ENCODE measurements around the gene SPTBN4.

Gene SPTBN4

GRCh38 chr19:40599902-40600569, 133.2 kb downstream of the SPTBN4 start:
- H3K27me3 ChIP-seq (ENCODE audit: control insufficient read depth in 1 of 2, insufficient read depth in 1 of 2, low read length in 2 of 2) = peaks cover 18 to 57% of the 10 kb centered on the region in 2 experiments
- H2BK120ac ChIP-seq (ENCODE audit: low read depth, low read length) = no peak overlapping the region
- H4K91ac ChIP-seq (ENCODE audit: low read length) = no peak overlapping the region
- peak overlapping the region in 1 of 2 experiments; percentile 11 for H3K18ac ChIP-seq (ENCODE audit: low read depth in 1 of 2, low read length in 2 of 2)
- no peak overlapping the region for H4K8ac ChIP-seq (ENCODE audit: low read length)
- H3K9me3 ChIP-seq (ENCODE audit: control insufficient read depth, low read length) = no peaks in the 10 kb centered on the region
- no peak overlapping the region for H2BK15ac ChIP-seq (ENCODE audit: low read depth, poor library complexity, severe bottlenecking)
- H3K4me2 ChIP-seq (ENCODE audit: low read length, poor library complexity, severe bottlenecking) = no peak overlapping the region
- H3K14ac ChIP-seq (ENCODE audit: low read length in 2 of 2) = no peak overlapping the region
- no peak overlapping the region for H3K4me3 ChIP-seq (ENCODE audit: insufficient read depth in 1 of 2, low read depth in 1 of 2, low read length in 2 of 2)
- H3K23ac ChIP-seq (ENCODE audit: low read length in 2 of 2) = no peak overlapping the region
- DNase-seq = no peak
- no peak overlapping the region for H3K27ac ChIP-seq (ENCODE audit: low read length, poor library complexity, severe bottlenecking)
- H3K36me3 ChIP-seq (ENCODE audit: control insufficient read depth in 1 of 2, insufficient read depth in 2 of 2, low read depth in 1 of 2, low read length in 2 of 2) = peaks cover 0 to 7% of the 10 kb centered on the region in 2 experiments
- peaks cover 1% of the 10 kb centered on the region for H3K79me1 ChIP-seq (replicated peaks; ENCODE audit: low read length, poor library complexity, severe bottlenecking)
- no peak overlapping the region for H3K9ac ChIP-seq (ENCODE audit: low read length)
- no peak overlapping the region for H2BK5ac ChIP-seq (ENCODE audit: low read depth, low read length, poor library complexity, severe bottlenecking)
- H2AK5ac ChIP-seq (ENCODE audit: low read length, severe bottlenecking) = no peak overlapping the region
- H2BK12ac ChIP-seq (ENCODE audit: low read length in 2 of 2) = no peak overlapping the region
- H3K4me1 ChIP-seq (ENCODE audit: control insufficient read depth, insufficient read depth, low read depth, low read length) = peaks cover 34% of the 10 kb centered on the region
- H3K4ac ChIP-seq (ENCODE audit: low read depth in 1 of 2, low read length in 2 of 2) = no peak overlapping the region
- WGBS = 54% methylated on average over 41 of the region's 43 CpGs
- H2AFZ ChIP-seq (ENCODE audit: low read depth, low read length) = no peak overlapping the region

- no peak overlapping the region for H4K8ac ChIP-seq (ENCODE audit: low read length)
- no peak overlapping the region for H2BK12ac ChIP-seq (ENCODE audit: low read length in 2 of 2)
- no peak overlapping the region for H2AK5ac ChIP-seq (ENCODE audit: low read length, severe bottlenecking)
- H3K36me3 ChIP-seq (ENCODE audit: control insufficient read depth in 1 of 2, insufficient read depth in 2 of 2, low read depth in 1 of 2, low read length in 2 of 2) = peaks cover 0 to 7% of the 10 kb centered on the region in 2 experiments
- no peak overlapping the region for H3K18ac ChIP-seq (ENCODE audit: low read depth in 1 of 2, low read length in 2 of 2)
- 40% methylated on average over 11 of the region's 13 CpGs for WGBS
- H3K27me3 ChIP-seq (ENCODE audit: control insufficient read depth in 1 of 2, insufficient read depth in 1 of 2, low read length in 2 of 2) = peaks cover 18 to 57% of the 10 kb centered on the region in 2 experiments
- no peak overlapping the region for H3K4me3 ChIP-seq (ENCODE audit: insufficient read depth in 1 of 2, low read depth in 1 of 2, low read length in 2 of 2)
- H3K9ac ChIP-seq (ENCODE audit: low read length) = no peak overlapping the region
- no peak overlapping the region for H3K14ac ChIP-seq (ENCODE audit: low read length in 2 of 2)
- H3K4me1 ChIP-seq (ENCODE audit: control insufficient read depth, insufficient read depth, low read depth, low read length) = peaks cover 39% of the 10 kb centered on the region
- H3K79me1 ChIP-seq (replicated peaks; ENCODE audit: low read length, poor library complexity, severe bottlenecking) = peaks cover 1% of the 10 kb centered on the region
- no peak for DNase-seq
- no peak overlapping the region for H3K4ac ChIP-seq (ENCODE audit: low read depth in 1 of 2, low read length in 2 of 2)
- peak overlapping the region; percentile 57 for H3K4me2 ChIP-seq (ENCODE audit: low read length, poor library complexity, severe bottlenecking)
- H3K9me3 ChIP-seq (ENCODE audit: control insufficient read depth, low read length) = no peaks in the 10 kb centered on the region
- no peak overlapping the region for H2BK5ac ChIP-seq (ENCODE audit: low read depth, low read length, poor library complexity, severe bottlenecking)
- H3K27ac ChIP-seq (ENCODE audit: low read length, poor library complexity, severe bottlenecking) = no peak overlapping the region
- H4K91ac ChIP-seq (ENCODE audit: low read length) = no peak overlapping the region
- no peak overlapping the region for H2AFZ ChIP-seq (ENCODE audit: low read depth, low read length)
- no peak overlapping the region for H3K23ac ChIP-seq (ENCODE audit: low read length in 2 of 2)
- H2BK120ac ChIP-seq (ENCODE audit: low read depth, low read length) = peak overlapping the region; percentile 8
- peak overlapping the region; percentile 82 for H2BK15ac ChIP-seq (ENCODE audit: low read depth, poor library complexity, severe bottlenecking)
These were observed 133.9 kb downstream of the SPTBN4 start for GRCh38 chr19:40600570-40601133.

- Histone ChIP-seq H3K23ac (ENCODE audit: low read length in 2 of 2) (peak within 1 kb of the TSS in 1 of 2 experiments; percentile 67), H4K91ac (ENCODE audit: low read length) (peak within 1 kb of the TSS; percentile 92), H3K4me3 (ENCODE audit: insufficient read depth in 1 of 2, low read depth in 1 of 2, low read length in 2 of 2) (peak within 1 kb of the TSS; percentile 48 to 59), H3K4me2 (ENCODE audit: low read length, poor library complexity, severe bottlenecking) (peak within 1 kb of the TSS; percentile 75), H3K36me3 (ENCODE audit: control insufficient read depth in 1 of 2, insufficient read depth in 2 of 2, low read depth in 1 of 2, low read length in 2 of 2) (peaks cover 0 to 7% of the 10 kb centered on the region in 2 experiments), H2AK5ac (ENCODE audit: low read length, severe bottlenecking) (no peak within 1 kb of the TSS), H2BK15ac (ENCODE audit: low read depth, poor library complexity, severe bottlenecking) (peak within 1 kb of the TSS; percentile 82), H3K4ac (ENCODE audit: low read depth in 1 of 2, low read length in 2 of 2) (peak within 1 kb of the TSS; percentile 53 to 93), H3K79me1 (replicated peaks; ENCODE audit: low read length, poor library complexity, severe bottlenecking) (peaks cover 1% of the 10 kb centered on the region), H3K27me3 (ENCODE audit: control insufficient read depth in 1 of 2, insufficient read depth in 1 of 2, low read length in 2 of 2) (peaks cover 18 to 56% of the 10 kb centered on the region in 2 experiments), H3K14ac (ENCODE audit: low read length in 2 of 2) (peak within 1 kb of the TSS in 1 of 2 experiments; percentile 44), H2BK5ac (ENCODE audit: low read depth, low read length, poor library complexity, severe bottlenecking) (no peak within 1 kb of the TSS), H2BK120ac (ENCODE audit: low read depth, low read length) (peak within 1 kb of the TSS; percentile 8), H4K8ac (ENCODE audit: low read length) (peak within 1 kb of the TSS; percentile 91), H3K27ac (ENCODE audit: low read length, poor library complexity, severe bottlenecking) (no peak within 1 kb of the TSS), H3K9me3 (ENCODE audit: control insufficient read depth, low read length) (no peaks in the 10 kb centered on the region), H3K18ac (ENCODE audit: low read depth in 1 of 2, low read length in 2 of 2) (peak within 1 kb of the TSS; percentile 89 to 94), H2AFZ (ENCODE audit: low read depth, low read length) (peak within 1 kb of the TSS; percentile 31), H2BK12ac (ENCODE audit: low read length in 2 of 2) (peak within 1 kb of the TSS in 1 of 2 experiments; percentile 89), H3K9ac (ENCODE audit: low read length) (no peak within 1 kb of the TSS), H3K4me1 (ENCODE audit: control insufficient read depth, insufficient read depth, low read depth, low read length) (peaks cover 46% of the 10 kb centered on the region)
- peak; percentile 56 for DNase-seq
- WGBS = 4% methylated on average over 61 of the region's 82 CpGs
These were observed 134.6 kb downstream of the SPTBN4 start, which contains the start of gene LTBP4 for GRCh38 chr19:40601134-40601974. TSS of gene LTBP4 (plus strand) at chr19:40601369. CDS start at chr19:40601388, 19 bp downstream.

GRCh38 chr19:40603071-40603388, 136.2 kb downstream of the SPTBN4 start:
- H3K79me1 ChIP-seq (replicated peaks; ENCODE audit: low read length, poor library complexity, severe bottlenecking) = peaks cover 1% of the 10 kb centered on the region
- WGBS = 8% methylated on average over 2 of the region's 2 CpGs

More at GRCh38 chr19:40603071-40603388, 136.2 kb downstream of the SPTBN4 start:
- Histone ChIP-seq H3K14ac (ENCODE audit: low read length in 2 of 2) (no peak overlapping the region), H3K4ac (ENCODE audit: low read depth in 1 of 2, low read length in 2 of 2) (peak overlapping the region in 1 of 2 experiments; percentile 93), H3K4me1 (ENCODE audit: control insufficient read depth, insufficient read depth, low read depth, low read length) (peaks cover 42% of the 10 kb centered on the region), H2BK15ac (ENCODE audit: low read depth, poor library complexity, severe bottlenecking) (peak overlapping the region; percentile 98), H2AK5ac (ENCODE audit: low read length, severe bottlenecking) (no peak overlapping the region), H2BK5ac (ENCODE audit: low read depth, low read length, poor library complexity, severe bottlenecking) (no peak overlapping the region), H2BK120ac (ENCODE audit: low read depth, low read length) (peak overlapping the region; percentile 65), H3K18ac (ENCODE audit: low read depth in 1 of 2, low read length in 2 of 2) (peak overlapping the region; percentile 23 to 95), H3K4me3 (ENCODE audit: insufficient read depth in 1 of 2, low read depth in 1 of 2, low read length in 2 of 2) (peak overlapping the region in 1 of 2 experiments; percentile 61), H3K36me3 (ENCODE audit: control insufficient read depth in 1 of 2, insufficient read depth in 2 of 2, low read depth in 1 of 2, low read length in 2 of 2) (peaks cover 0 to 9% of the 10 kb centered on the region in 2 experiments), H2BK12ac (ENCODE audit: low read length in 2 of 2) (peak overlapping the region; percentile 82 to 99), H3K27me3 (ENCODE audit: control insufficient read depth in 1 of 2, insufficient read depth in 1 of 2, low read length in 2 of 2) (peaks cover 18 to 44% of the 10 kb centered on the region in 2 experiments), H4K91ac (ENCODE audit: low read length) (no peak overlapping the region), H4K8ac (ENCODE audit: low read length) (peak overlapping the region; percentile 21), H2AFZ (ENCODE audit: low read depth, low read length) (no peak overlapping the region), H3K9ac (ENCODE audit: low read length) (peak overlapping the region; percentile 64), H3K23ac (ENCODE audit: low read length in 2 of 2) (no peak overlapping the region), H3K9me3 (ENCODE audit: control insufficient read depth, low read length) (no peaks in the 10 kb centered on the region), H3K27ac (ENCODE audit: low read length, poor library complexity, severe bottlenecking) (peak overlapping the region; percentile 34), H3K4me2 (ENCODE audit: low read length, poor library complexity, severe bottlenecking) (peak overlapping the region; percentile 57)
- DNase-seq = no peak
